A549 (cell line): ENCODE results near the gene PPP1R1A. TPM values are rescaled to one million over a fixed set of nuclear protein-coding genes. Genes with fewer than 3 reads are reported as not detected.

Experiments used
- ATAC-seq, 2 experiments: fragments of 200-7000 bp in 1 of 2; fragments of >200 bp in 1 of 2; cut with Nextera tagmentation in 1 of 2; cut with Tn5 transposase in 1 of 2; 3 replicates each; pipeline versions ENCODE4 v1.8.0 to v1.9.1; 2018 to 2020; ENCODE audit warnings: mild to moderate bottlenecking in 1 of 2, moderate library complexity in 1 of 2
- CTCF ChIA-PET: fragments of 300-600 bp; sonication (Branson Sonifier 250); formaldehyde crosslinking; extraction: SDS; loops from one replicate; lab custom pipeline; 2021; ENCODE audit warnings: antibody characterized with exemption, inconsistent platforms; lab: Yijun Ruan, JAX
- POLR2A ChIA-PET: fragments of 350-600 bp; formaldehyde crosslinking; extraction: SDS; loops from one replicate; lab custom pipeline; 2021; ENCODE audit warnings: antibody characterized with exemption, inconsistent platforms; lab: Yijun Ruan, JAX
- DNase-seq, 2 experiments: peaks; one replicate each; pipeline versions ENCODE4 v3.0.0 to v3.0.0-alpha.2; 2011 to 2016; ENCODE audit warnings: low read depth in 1 of 2, low spot score in 1 of 2
- FAIRE-seq: peaks from 2 replicates; lab custom pipeline; 2011; peaks lifted over from hg19 to GRCh38; lab: Jason Lieb, UNC
- H3K27ac ChIP-seq, 2 experiments: fragments of >200 bp; sonication (Bioruptor Twin); formaldehyde crosslinking; 3 replicates each; pipeline ENCODE4 v1.5.1; 2016 to 2017
- H3K4me1 ChIP-seq: fragments of >200 bp; sonication (Bioruptor Twin); formaldehyde crosslinking; 3 replicates; pipeline ENCODE4 v1.6.1; 2016
- H3K4me2 ChIP-seq: fragments of >200 bp; sonication (Bioruptor Twin); formaldehyde crosslinking; 3 replicates; pipeline ENCODE4 v1.6.1; 2016
- H3K4me3 ChIP-seq: fragments of >200 bp; sonication (Bioruptor Twin); formaldehyde crosslinking; 3 replicates; pipeline ENCODE4 v1.5.1; 2016
- H3K9me3 ChIP-seq: fragments of >200 bp; sonication (Bioruptor Twin); formaldehyde crosslinking; 3 replicates; pipeline ENCODE4 v1.6.1; 2016
- CBX2 ChIP-seq: fragments of 200-600 bp; sonication (generic); IDR thresholded peaks from 2 replicates; pipeline ENCODE4 v1.6.1; 2016; ENCODE audit warnings: low read depth, mild to moderate bottlenecking, borderline replicate concordance
- CHD4 ChIP-seq: fragments of 200-600 bp; sonication (generic); IDR thresholded peaks from 2 replicates; pipeline ENCODE4 v1.6.1; 2016; ENCODE audit warnings: antibody characterized with exemption, mild to moderate bottlenecking, borderline replicate concordance
- EP300 ChIP-seq, 2 experiments: fragments of >200 bp; sonication (Bioruptor Twin); formaldehyde crosslinking; IDR thresholded peaks; 2 replicates in 1 of 2; 3 replicates in 1 of 2; pipeline ENCODE4 v1.6.1; 2016 to 2017
- ESRRA ChIP-seq: fragments of 150-350 bp; IDR thresholded peaks from 2 replicates; pipeline ENCODE4 v1.6.1; 2014; ENCODE audit warnings: mild to moderate bottlenecking, low read length, borderline replicate concordance
- FOSB ChIP-seq: fragments of 250-450 bp; sonication (Bioruptor Pico); IDR thresholded peaks from 2 replicates; pipeline ENCODE4 v1.5.0; 2020; ENCODE audit warnings: mild to moderate bottlenecking, moderate library complexity
- FOXS1 ChIP-seq: fragments of 250-450 bp; sonication (Bioruptor Pico); IDR thresholded peaks from 2 replicates; pipeline ENCODE4 v1.5.0; 2020; ENCODE audit warnings: mild to moderate bottlenecking, moderate library complexity
- HDAC2 ChIP-seq: fragments of 200-600 bp; sonication (generic); IDR thresholded peaks from 2 replicates; pipeline ENCODE4 v1.6.1; 2016
- HEYL ChIP-seq: fragments of 250-450 bp; sonication (Bioruptor Pico); IDR thresholded peaks from 2 replicates; pipeline ENCODE4 v1.8.0; 2021; ENCODE audit warnings: mild to moderate bottlenecking, moderate library complexity
- JUNB ChIP-seq: fragments of >200 bp; sonication (Bioruptor Twin); formaldehyde crosslinking; IDR thresholded peaks from 2 replicates; pipeline ENCODE4 v1.6.1; 2016
- KDM1A ChIP-seq: fragments of 200-600 bp; sonication (generic); IDR thresholded peaks from 2 replicates; pipeline ENCODE4 v1.6.1; 2016; ENCODE audit warnings: low read depth, mild to moderate bottlenecking
- MAZ ChIP-seq: fragments of 150-350 bp; IDR thresholded peaks from 2 replicates; pipeline ENCODE4 v1.6.1; 2014; ENCODE audit warnings: antibody characterized with exemption, low read depth, low read length, borderline replicate concordance
- MYC ChIP-seq: IDR thresholded peaks from 2 replicates; pipeline ENCODE4 v1.6.1; 2012; ENCODE audit warnings: mild to moderate bottlenecking, inconsistent platforms, low read length, improper control_type of control experiment, borderline replicate concordance
- NFE2L2 ChIP-seq: fragments of 150-350 bp; conservative IDR thresholded peaks from 2 replicates; pipeline ENCODE4 v1.6.1; 2014; ENCODE audit warnings: low read length
- NPAS2 ChIP-seq: fragments of 250-450 bp; sonication (Bioruptor Pico); IDR thresholded peaks from 2 replicates; pipeline ENCODE4 v1.8.0; 2022; ENCODE audit warnings: mild to moderate bottlenecking, moderate library complexity, borderline replicate concordance
- POLR2AphosphoS2 ChIP-seq: conservative IDR thresholded peaks from 2 replicates; pipeline ENCODE4 v1.6.1; 2012; ENCODE audit warnings: low read length, improper control_type of control experiment, inconsistent platforms
- RAD21 ChIP-seq, 2 experiments: fragments of >200 bp in 1 of 2; sonication (Bioruptor Twin) in 1 of 2; formaldehyde crosslinking in 1 of 2; IDR thresholded peaks in 1 of 2; conservative IDR thresholded peaks in 1 of 2; 2 replicates in 1 of 2; 3 replicates in 1 of 2; pipeline ENCODE4 v1.6.1; 2012 to 2018; ENCODE audit warnings: inconsistent platforms in 1 of 2
- RCOR1 ChIP-seq: fragments of 150-350 bp; IDR thresholded peaks from 2 replicates; pipeline ENCODE4 v1.6.1; 2014; ENCODE audit warnings: antibody characterized with exemption, low read length, low read depth
- REST ChIP-seq: fragments of 200-600 bp; sonication (generic); IDR thresholded peaks from 2 replicates; pipeline ENCODE4 v1.6.1; 2016; ENCODE audit warnings: antibody characterized with exemption, mild to moderate bottlenecking, moderate library complexity
- USF2 ChIP-seq: fragments of 450-650 bp; IDR thresholded peaks from 2 replicates; pipeline ENCODE4 v1.6.1; 2014; ENCODE audit warnings: antibody characterized with exemption
- ZFP36 ChIP-seq: fragments of 450-650 bp; IDR thresholded peaks from 2 replicates; pipeline ENCODE4 v1.6.1; 2014; ENCODE audit warnings: borderline replicate concordance; ENCODE audit not compliant: partially characterized antibody
- ZNF302 ChIP-seq: fragments of 250-450 bp; sonication (Bioruptor Pico); IDR thresholded peaks from 2 replicates; pipeline ENCODE4 v1.9.0; 2021; ENCODE audit warnings: inconsistent platforms, mild to moderate bottlenecking, moderate library complexity
- WGBS: methylation state at CpG from one replicate; pipeline ENCODE4 v1.1.6; 2017; ENCODE audit errors: missing lambda C conversion rate; 5-methylcytosine and 5-hydroxymethylcytosine counted together
- polyA plus RNA-seq, 4 experiments: library from polyadenylated mRNA; depleted of rRNA in 3 of 4; stranded (reverse); fragments of >200 nt; fragmentation: RNase III in 1 of 4; extraction: RNeasy Plus Mini Kit Qiagen cat#74134 plus additional on column Dnase treatment in 1 of 4; gene quantifications; 2 replicates in 3 of 4; 3 replicates in 1 of 4; pipeline ENCODE4 v1.2.3, GENCODE V29; 2011 to 2017
- TF ChIP-seq, protein P1 (sequence below): fragments of >200 bp; sonication (Bioruptor Twin); formaldehyde crosslinking; IDR thresholded peaks from 3 replicates; pipeline ENCODE4 v1.5.1; 2016

The PPP1R1A gene
- polyA plus RNA-seq, 2 of the 4 experiments (the other 2 are of a cell fraction), result 0.09 TPM; not detected in 1

DNA sequence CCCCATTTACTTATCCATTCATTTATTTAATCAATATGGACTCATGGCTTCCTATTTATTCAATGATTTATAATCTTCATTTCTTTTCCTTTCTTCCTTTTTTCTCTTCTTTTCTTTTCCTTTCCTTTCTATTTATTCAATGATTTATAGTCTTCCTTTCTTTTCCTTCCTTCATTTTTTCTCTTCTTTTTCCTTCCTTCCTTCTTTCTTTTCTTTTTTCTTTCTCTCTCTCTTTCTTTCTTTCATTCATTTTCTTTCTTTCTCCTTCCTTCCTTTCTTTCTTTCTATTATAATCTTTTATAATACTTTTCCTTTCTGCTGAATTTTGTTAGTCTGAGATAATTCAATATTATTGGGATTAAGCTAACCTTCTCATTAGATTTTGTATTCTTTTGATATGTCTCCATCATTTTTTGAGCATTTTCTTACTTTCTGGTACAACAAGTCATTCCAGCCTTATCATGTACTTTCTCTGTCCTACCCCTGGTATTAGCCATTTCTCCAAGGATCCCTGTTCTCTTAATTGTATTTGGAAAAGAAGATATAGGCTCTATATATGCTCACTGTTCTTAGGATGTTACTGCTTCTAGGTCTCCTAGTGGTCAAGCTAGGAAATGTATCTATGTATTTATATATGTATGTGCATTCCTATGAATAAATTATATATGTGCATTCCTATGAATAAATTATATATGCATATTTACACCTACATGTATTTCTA, 34.2 kb upstream of the PPP1R1A start (continued):
- TF ChIP-seq CHD4 (no peak), USF2 (no peak), ZFP36 (no peak)
- TF ChIP-seq, protein P1, sequence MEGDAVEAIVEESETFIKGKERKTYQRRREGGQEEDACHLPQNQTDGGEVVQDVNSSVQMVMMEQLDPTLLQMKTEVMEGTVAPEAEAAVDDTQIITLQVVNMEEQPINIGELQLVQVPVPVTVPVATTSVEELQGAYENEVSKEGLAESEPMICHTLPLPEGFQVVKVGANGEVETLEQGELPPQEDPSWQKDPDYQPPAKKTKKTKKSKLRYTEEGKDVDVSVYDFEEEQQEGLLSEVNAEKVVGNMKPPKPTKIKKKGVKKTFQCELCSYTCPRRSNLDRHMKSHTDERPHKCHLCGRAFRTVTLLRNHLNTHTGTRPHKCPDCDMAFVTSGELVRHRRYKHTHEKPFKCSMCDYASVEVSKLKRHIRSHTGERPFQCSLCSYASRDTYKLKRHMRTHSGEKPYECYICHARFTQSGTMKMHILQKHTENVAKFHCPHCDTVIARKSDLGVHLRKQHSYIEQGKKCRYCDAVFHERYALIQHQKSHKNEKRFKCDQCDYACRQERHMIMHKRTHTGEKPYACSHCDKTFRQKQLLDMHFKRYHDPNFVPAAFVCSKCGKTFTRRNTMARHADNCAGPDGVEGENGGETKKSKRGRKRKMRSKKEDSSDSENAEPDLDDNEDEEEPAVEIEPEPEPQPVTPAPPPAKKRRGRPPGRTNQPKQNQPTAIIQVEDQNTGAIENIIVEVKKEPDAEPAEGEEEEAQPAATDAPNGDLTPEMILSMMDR, result no peak

- DNase-seq, result no peak
- WGBS, result 22% methylated on average over 6 of the region's 6 CpGs
- Histone ChIP-seq H3K9me3 (no peaks in the 10 kb centered on the region), H3K4me2 (no peak overlapping the region), H3K4me1 (no peaks in the 10 kb centered on the region), H3K4me3 (no peak overlapping the region), H3K27ac (no peak overlapping the region)
- TF ChIP-seq MYC (no peak), HDAC2 (no peak), NPAS2 (CRISPR knock-in tag) (no peak), RAD21 (conservative IDR thresholded peaks at IDR 0.05 in 1 of 2, IDR thresholded peaks at IDR 0.05 in 1 of 2) (no peak), EP300 (IDR thresholded peaks at IDR 0.05) (no peak), NFE2L2 (no peak), ZNF302 (CRISPR knock-in tag) (no peak), ESRRA (no peak), HEYL (no peak), USF2 (no peak), CBX2 (no peak), REST (no peak), RCOR1 (no peak), FOXS1 (CRISPR knock-in tag) (no peak), MAZ (no peak), KDM1A (no peak), POLR2AphosphoS2 (no peak), JUNB (no peak), FOSB (no peak)
- TF ChIP-seq, protein P1, result no peak
- no peak for ATAC-seq
- ChIA-PET POLR2A (no interaction called here), CTCF (no interaction called here)
- FAIRE-seq, result no peak
Observed at GRCh38 chr12:54616933-54617680, 28.6 kb upstream of the PPP1R1A start.
